HUES64 (cell line): ENCODE results near the gene NDUFAF8.

Source experiments
- H3K27ac ChIP-seq: 2 replicates; pipeline ENCODE4 v1.7.0; 2013; ENCODE audit warnings: low read depth, low read length, inconsistent platforms
- H3K27me3 ChIP-seq: 2 replicates; pipeline ENCODE4 v1.6.1; 2013; ENCODE audit warnings: mild to moderate bottlenecking, low read length; ENCODE audit not compliant: insufficient read depth
- H3K36me3 ChIP-seq: 2 replicates; pipeline ENCODE4 v1.6.1; 2013; ENCODE audit warnings: mild to moderate bottlenecking, low read length; ENCODE audit not compliant: insufficient read depth
- H3K4me1 ChIP-seq: 2 replicates; pipeline ENCODE4 v1.6.1; 2013; ENCODE audit warnings: mild to moderate bottlenecking, low read length, moderate library complexity; ENCODE audit not compliant: insufficient read depth
- H3K4me3 ChIP-seq: 2 replicates; pipeline ENCODE4 v1.5.1; 2013; ENCODE audit warnings: mild to moderate bottlenecking, low read length, moderate library complexity
- H3K9ac ChIP-seq: 2 replicates; pipeline ENCODE4 v1.6.1; 2013; ENCODE audit warnings: mild to moderate bottlenecking, low read depth, low read length
- H3K9me3 ChIP-seq: 2 replicates; pipeline ENCODE4 v1.6.1; 2013; ENCODE audit warnings: low read depth, low read length; ENCODE audit not compliant: insufficient read depth
- WGBS: fragments of 150-250, 120-280 bp; methylation state at CpG from one replicate; pipeline ENCODE4 v1.1.7; 2013; ENCODE audit warnings: missing lambda C conversion rate; 5-methylcytosine and 5-hydroxymethylcytosine counted together

Gene NDUFAF8

DNA sequence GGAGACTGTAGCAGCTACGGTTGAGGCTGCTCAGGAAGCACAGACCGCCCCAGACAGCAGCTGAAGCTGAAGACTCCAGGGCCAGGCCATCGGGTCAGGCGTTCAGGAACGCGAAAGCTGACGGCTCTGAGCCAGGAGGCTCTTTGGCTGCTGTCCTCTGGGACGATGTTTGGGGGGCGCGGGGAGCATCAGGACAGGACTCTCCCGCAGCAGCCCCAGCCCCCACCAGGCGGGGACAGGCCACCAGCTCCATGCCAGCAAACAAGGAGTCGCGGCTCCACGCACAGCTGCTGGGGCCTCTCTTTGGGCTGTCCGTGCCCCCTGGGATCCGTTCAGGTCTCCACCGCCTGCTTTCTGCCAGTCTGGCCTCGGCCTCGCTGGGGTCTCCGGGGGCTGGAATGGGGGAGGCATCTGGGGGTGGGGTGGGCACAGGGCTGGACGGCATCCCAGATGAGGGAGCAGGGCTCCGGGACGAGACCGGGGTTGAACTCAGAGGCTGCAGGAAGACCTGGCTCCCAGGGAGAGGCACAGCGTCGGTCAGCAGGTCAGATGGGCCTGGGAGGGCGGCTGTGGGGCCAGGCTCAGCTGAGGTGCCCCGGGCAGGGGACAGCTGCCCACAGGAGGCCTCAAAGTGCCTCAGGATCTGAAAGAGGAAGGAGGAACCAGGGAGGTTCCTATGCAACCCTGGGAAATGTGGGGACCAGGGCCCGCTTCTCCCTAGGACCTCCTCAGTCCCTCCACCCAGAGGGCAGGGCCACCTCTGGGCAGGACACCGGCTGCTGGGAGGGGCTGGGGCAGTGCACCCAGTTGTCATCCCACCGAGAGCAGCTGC lies 10.1 kb upstream of the NDUFAF8 start:
- no peaks in the 10 kb centered on the region for H3K9me3 ChIP-seq
- peaks cover 13% of the 10 kb centered on the region for H3K36me3 ChIP-seq
- H3K4me3 ChIP-seq: no peak overlapping the region
- no peak overlapping the region for H3K9ac ChIP-seq
- no peaks in the 10 kb centered on the region for H3K4me1 ChIP-seq
- H3K27ac ChIP-seq: no peak overlapping the region
- WGBS: 94% methylated on average over 32 of the region's 32 CpGs
- no peaks in the 10 kb centered on the region for H3K27me3 ChIP-seq

DNA sequence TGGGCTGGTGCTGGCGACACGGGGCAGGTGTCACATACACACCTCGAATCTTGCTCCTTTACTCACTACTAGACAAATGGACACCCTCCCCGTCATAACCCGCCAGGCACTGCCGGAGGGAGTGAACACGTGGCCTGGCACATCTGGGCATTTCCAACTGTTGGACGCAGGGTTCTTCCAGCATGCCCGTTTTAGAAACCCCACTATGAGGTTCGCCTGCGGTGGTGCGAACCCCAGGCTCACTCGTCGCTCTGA lies 9.5 kb upstream of the NDUFAF8 start:
- H3K27me3 ChIP-seq: no peaks in the 10 kb centered on the region
- peaks cover 13% of the 10 kb centered on the region for H3K36me3 ChIP-seq
- H3K4me1 ChIP-seq: no peaks in the 10 kb centered on the region
- H3K9ac ChIP-seq: no peak overlapping the region
- no peak overlapping the region for H3K4me3 ChIP-seq
- H3K27ac ChIP-seq: no peak overlapping the region
- 94% methylated on average over 14 of the region's 14 CpGs for WGBS
- H3K9me3 ChIP-seq: no peaks in the 10 kb centered on the region

DNA sequence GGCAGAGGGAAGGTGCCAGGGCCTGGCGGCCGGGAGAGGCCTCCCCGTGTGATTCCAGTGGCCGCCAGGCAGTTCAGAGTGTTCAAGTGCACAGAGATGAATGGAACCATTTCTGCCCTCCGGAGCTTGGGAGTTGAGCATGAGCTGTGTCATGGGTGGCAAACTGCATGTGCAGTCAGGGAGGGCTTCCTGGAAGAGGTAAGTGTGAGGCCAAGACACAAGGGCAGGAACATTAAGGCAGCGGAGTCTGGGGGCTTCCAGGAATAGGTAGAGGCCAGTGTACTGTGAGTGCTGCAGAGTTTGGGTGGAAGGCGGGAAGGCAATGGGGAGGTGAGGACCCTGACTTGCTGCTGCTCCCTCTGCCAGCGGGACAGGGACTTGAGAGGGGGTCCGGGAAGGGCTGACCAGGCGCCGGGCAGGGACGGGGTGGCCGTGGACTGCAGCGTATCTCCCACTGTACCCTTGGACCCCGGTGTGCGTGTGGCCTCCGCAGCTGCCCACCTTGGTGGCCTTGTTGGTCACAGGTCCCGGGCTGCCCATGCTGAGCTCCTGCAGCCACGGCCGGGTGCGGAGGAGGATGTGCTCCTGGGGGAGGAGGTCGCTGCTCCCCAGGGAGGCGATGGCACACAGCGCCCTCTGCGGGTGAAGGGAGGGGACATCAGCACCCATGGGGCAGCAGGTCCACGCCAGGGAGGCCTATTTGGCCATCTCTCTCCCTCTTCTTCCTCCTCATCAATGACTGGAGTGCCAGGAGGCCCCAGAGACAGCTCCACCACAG lies 8.9 kb upstream of the NDUFAF8 start:
- H3K36me3 ChIP-seq: peaks cover 13% of the 10 kb centered on the region
- 89% methylated on average over 26 of the region's 26 CpGs for WGBS

DNA sequence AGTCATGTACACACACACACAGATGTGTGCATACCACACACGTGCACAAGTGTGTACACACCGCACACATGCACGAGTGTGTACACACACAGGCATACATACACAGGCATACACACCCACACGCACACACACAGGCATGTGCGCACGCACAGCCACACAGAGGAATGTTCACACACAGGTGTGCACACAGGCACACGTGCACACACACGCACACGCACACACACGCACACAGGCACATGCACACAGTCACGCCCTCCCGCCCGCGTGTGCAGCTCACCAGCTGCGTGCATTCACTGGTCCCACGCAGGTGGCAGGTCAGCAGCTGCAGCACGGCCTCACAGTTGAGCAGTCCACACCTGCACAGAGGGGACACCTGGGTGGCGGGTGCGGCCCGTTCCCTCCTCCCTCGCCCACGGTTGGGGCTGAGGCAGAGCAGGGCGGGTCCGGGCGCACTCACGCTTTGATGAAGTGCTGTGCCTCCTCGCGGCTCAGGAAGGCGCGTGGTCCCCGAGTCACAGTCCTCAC lies 7.9 kb upstream of the NDUFAF8 start:
- Histone ChIP-seq H3K4me1 (no peaks in the 10 kb centered on the region), H3K9ac (no peak overlapping the region), H3K27me3 (no peaks in the 10 kb centered on the region), H3K36me3 (peaks cover 13% of the 10 kb centered on the region), H3K4me3 (no peak overlapping the region), H3K9me3 (no peaks in the 10 kb centered on the region), H3K27ac (no peak overlapping the region)
- WGBS: 92% methylated on average over 31 of the region's 31 CpGs

More for the DNA sequence above, 8.9 kb upstream of the NDUFAF8 start:
- Histone ChIP-seq H3K4me3 (no peak overlapping the region), H3K9ac (no peak overlapping the region), H3K4me1 (no peaks in the 10 kb centered on the region), H3K27ac (no peak overlapping the region), H3K9me3 (no peaks in the 10 kb centered on the region), H3K27me3 (no peaks in the 10 kb centered on the region)

DNA sequence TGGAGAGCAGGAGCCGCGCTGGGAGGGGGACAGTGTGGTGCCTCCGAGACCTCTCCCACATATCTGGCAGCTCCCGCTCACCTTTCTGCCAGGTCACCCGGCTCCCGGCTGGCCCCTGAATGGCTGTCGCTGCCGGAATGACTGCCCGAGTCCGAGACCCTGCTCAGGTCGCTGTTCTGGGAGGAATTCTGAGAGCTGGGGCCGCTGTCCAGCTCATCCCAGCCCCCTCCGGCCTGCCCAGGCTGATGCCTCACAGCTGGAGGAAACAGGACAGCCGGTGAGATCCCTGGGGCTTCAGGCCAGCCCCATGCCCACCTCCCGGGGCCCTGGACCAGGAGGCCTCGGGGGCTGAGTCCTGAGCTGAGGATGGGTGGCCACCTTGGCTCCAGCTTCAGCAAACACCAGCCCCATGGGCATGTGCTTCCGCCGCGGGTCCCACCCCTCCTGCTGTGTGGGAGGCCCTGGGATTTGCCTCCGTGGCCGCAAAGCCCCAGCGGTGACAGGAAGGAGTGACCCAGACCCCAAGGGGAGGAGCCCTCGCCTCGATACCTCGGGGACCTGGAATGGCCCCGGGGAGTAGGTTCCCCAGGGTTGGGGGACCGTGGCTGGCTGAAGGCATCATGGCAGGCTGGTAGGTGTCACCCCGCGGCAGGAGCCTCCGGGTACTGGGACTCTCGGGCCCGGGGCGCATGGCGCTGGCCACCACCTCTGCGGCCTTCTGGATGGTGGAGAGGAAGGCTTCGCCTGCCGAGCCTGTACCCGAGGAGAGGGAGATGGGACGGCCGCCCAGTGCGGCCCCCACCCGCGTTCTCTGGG lies 7.1 kb upstream of the NDUFAF8 start:
- 95% methylated on average over 43 of the region's 43 CpGs for WGBS
- H3K9ac ChIP-seq: no peak overlapping the region
- no peak overlapping the region for H3K27ac ChIP-seq
- H3K27me3 ChIP-seq: no peaks in the 10 kb centered on the region
- H3K4me1 ChIP-seq: no peaks in the 10 kb centered on the region
- no peak overlapping the region for H3K4me3 ChIP-seq
- no peaks in the 10 kb centered on the region for H3K9me3 ChIP-seq
- peaks cover 13% of the 10 kb centered on the region for H3K36me3 ChIP-seq

DNA sequence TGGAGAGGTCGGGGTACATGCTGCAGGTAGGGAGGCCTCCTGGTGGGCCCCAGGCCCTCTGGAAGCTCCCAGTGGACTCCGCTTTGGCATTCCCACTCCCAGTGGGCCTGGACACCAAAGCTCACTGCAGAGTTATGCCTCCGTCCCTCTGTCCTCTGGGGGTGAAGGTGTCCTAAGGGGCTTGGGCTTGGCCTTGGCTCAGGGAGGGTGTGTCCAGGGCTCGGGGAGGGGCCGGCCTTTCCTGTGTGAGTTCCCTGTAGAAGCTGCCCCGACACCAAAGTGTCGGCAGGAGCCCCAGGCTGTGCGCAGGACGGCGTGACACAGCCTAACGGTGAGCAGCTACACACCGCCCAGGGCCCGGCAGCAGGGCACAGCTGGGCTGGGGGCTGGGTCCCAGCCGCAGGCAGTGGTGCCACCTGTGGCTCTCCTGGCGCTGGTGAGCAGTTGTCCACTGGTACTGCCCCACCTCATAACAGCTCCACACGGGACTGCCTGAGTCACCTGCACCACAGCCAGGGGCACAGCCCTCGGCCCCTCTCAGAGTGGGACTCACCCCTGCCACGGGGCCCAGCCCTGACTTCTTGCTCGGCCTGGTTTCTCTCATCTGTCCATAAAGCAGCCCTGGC lies 6.4 kb upstream of the NDUFAF8 start:
- Histone ChIP-seq H3K9me3 (no peaks in the 10 kb centered on the region), H3K4me3 (no peak overlapping the region), H3K27ac (no peak overlapping the region), H3K36me3 (peaks cover 13% of the 10 kb centered on the region), H3K4me1 (no peaks in the 10 kb centered on the region), H3K27me3 (no peaks in the 10 kb centered on the region), H3K9ac (no peak overlapping the region)
- 93% methylated on average over 19 of the region's 19 CpGs for whole genome bisulfite sequencing

DNA sequence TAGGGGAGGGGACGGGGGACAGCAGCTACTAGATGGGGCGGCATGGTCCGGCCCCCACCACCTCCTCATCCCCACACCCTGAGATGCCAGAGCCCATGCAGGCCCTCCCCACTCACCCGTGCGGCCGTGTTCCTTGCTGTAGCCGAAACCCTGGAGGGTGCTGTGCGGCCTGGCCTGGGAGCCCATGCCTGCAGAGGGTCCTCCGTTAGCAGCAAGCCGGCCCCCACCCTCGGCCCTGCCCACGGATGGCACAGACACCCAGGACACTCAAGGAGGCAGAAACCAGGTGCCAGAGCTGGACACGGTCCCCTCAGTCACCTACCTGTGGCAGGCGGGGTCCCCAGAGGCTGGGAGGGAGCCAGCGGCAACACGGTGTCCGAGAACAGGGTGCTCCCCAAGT lies 5.8 kb upstream of the NDUFAF8 start:
- H3K27me3 ChIP-seq: no peaks in the 10 kb centered on the region
- no peak overlapping the region for H3K4me3 ChIP-seq
- 94% methylated on average over 17 of the region's 17 CpGs for WGBS
- H3K36me3 ChIP-seq: peaks cover 13% of the 10 kb centered on the region
- no peaks in the 10 kb centered on the region; the same call in 1 of the 2 replicates for H3K4me1 ChIP-seq
- no peak overlapping the region for H3K9ac ChIP-seq
- H3K27ac ChIP-seq: no peak overlapping the region
- no peaks in the 10 kb centered on the region for H3K9me3 ChIP-seq

DNA sequence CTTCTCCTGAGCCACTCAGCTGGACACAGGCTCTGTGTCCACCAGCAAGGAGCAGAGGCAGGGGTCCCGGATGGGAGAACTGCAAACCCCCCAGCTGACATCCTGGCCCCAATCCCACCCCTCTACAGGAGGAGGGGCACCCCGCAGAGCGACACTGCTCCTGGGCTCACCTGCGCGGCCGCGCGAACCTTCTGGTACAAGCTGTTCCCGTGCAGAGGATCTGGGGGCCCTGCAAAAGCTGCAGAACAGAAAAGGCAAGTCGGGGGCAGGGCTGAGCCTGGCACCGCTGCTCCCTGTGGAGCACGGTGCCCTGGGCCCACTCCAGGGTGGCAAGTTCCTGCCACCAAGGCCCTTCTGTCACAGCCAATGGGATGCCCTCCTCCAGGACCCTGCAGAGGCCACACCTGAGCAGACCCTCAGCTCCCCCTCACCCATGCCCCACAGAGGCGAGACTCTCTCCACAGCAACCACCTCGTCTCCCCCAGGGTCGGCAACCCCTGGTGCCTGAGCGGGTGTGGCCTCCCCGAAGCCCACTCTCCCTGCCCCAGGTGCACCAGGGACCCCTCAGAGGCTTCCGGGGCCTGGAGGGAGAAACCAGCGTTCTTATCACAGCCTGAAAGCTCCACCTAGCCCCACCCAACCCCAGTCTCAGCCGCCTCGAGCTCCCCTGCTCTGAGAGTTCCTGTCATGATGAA lies 5.2 kb upstream of the NDUFAF8 start:
- peaks cover 13% of the 10 kb centered on the region for H3K36me3 ChIP-seq
- H3K9ac ChIP-seq: no peak overlapping the region
- WGBS: 93% methylated on average over 21 of the region's 21 CpGs
- no peak overlapping the region for H3K27ac ChIP-seq
- H3K27me3 ChIP-seq: no peaks in the 10 kb centered on the region
- no peak overlapping the region for H3K4me3 ChIP-seq
- no peaks in the 10 kb centered on the region for H3K9me3 ChIP-seq
- H3K4me1 ChIP-seq: no peaks in the 10 kb centered on the region; the same call in 1 of the 2 replicates

DNA sequence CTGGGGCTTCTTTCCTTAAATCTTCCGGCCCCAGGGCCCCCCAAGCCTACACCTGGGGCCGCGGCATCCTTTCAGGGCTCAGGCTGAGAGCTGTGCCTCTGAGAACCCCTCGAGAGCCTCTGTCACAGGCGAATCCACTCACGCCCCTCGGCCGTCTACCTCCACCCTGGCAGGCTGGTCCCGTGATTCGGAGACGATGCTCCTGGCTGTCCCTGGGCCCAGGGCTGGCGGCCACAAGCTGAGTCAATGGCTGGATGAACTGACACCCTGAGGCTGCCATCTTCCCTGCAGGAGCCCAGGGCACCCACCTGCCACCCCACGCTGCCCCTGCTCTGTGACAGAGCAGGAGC lies 4.6 kb upstream of the NDUFAF8 start:
- Histone ChIP-seq H3K27ac (no peak overlapping the region), H3K4me1 (no peaks in the 10 kb centered on the region; the same call in 1 of the 2 replicates), H3K9me3 (no peaks in the 10 kb centered on the region), H3K9ac (no peak overlapping the region), H3K36me3 (peaks cover 13% of the 10 kb centered on the region), H3K4me3 (no peak overlapping the region), H3K27me3 (no peaks in the 10 kb centered on the region)
- 94% methylated on average over 13 of the region's 13 CpGs for WGBS

DNA sequence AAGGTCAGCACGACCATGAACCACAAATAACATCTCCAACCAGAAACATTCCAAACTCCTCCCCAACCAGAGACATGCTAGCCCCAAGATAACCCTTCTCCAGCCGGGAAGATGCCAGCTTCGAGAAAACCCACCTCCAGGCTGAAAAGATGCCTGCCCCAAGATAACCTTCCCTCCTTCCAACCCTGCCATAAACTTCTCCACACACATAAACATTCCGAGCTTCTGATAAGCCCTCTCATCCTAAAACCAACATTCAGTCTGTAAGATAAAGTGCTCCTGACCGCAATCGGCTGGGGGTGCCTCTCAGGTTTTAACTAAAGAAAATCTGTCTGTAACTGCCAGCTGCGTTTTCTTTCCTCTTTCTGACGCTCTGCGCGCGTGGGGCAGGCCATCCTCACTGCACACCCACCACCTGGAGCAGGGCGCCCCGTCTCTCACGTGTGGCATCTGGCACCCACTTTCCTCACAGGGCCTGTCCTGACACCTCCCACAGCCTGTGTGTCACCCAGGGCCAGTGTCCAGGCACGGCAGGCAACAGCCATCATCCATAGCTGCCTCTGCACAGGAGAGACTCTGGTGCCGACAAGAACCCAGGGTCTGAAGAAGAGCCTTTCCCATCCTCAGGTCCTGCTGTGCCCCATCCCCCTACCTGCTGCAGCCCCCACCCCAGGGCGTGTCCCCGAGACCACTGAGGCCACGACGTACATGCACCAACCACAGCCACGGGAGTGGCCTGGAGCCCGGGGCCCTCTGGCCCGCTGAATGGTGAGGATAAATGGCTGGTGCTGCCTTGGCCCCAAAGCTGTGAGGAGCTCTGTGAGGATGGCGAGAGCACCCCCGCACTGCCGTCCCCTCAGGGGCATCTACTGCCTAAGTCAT lies 3.9 kb upstream of the NDUFAF8 start:
- H3K27ac ChIP-seq: no peak overlapping the region
- H3K9ac ChIP-seq: no peak overlapping the region
- H3K4me1 ChIP-seq: no peaks in the 10 kb centered on the region; the same call in 1 of the 2 replicates
- WGBS: 93% methylated on average over 26 of the region's 26 CpGs
- H3K9me3 ChIP-seq: no peaks in the 10 kb centered on the region
- peaks cover 8% of the 10 kb centered on the region for H3K36me3 ChIP-seq
- no peak overlapping the region for H3K4me3 ChIP-seq
- no peaks in the 10 kb centered on the region for H3K27me3 ChIP-seq
